NT2/D1 (cell line): ENCODE data around the gene PCSK2.

Experiments
- YY1 ChIP-seq: IDR thresholded peaks from 2 replicates; pipeline ENCODE4 v1.6.1; 2011; ENCODE audit not compliant: insufficient read length, insufficient read depth
- ZNF274 ChIP-seq: IDR thresholded peaks from 2 replicates; pipeline ENCODE4 v1.6.1; 2011; ENCODE audit warnings: mild to moderate bottlenecking, low read depth, low read length

DNA sequence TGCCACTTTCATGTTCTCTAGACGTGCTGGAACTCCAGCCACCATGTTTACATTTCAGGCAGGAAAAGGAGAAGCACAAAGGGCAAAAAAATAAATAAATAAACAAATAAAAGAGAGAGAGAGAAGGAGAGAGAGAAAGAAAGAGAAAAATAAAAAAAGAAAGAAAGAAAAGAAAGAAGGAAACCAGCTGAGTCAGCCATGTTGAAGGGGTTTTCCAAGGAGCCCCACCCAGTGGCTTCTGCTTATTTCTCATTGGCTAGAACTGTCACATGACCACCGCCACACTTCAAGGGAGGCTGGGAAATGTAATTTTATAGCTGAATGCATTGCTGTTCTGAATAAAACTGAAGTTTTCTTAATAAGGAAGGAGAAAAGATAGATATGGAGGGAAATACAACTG lies 233.3 kb downstream of the PCSK2 start:
- no peak for TF ChIP-seq YY1
- TF ChIP-seq ZNF274: no peak
